HT-29 (cell line): ENCODE data around the gene RBFOX1. TPM values are rescaled to one million over a fixed set of nuclear protein-coding genes. Genes with fewer than 3 reads are reported as not detected.

Experiments
- DNase-seq: peaks from one replicate; pipeline ENCODE4 v3.0.0-alpha.2; 2015; ENCODE audit warnings: low spot score
- total RNA-seq: library from RNA; depleted of rRNA; stranded (reverse); fragments of >200 nt; shearing (Covaris generic); gene quantifications from 2 replicates; pipeline ENCODE4 v1.2.3, GENCODE V29; 2014

Gene RBFOX1
- total RNA-seq, 1 experiment from 2014 or later: not detected

GRCh38 chr16:7419441-7419840, 86.8 kb downstream of the RBFOX1 start:
- no peak for DNase-seq

- no peak for DNase-seq
Observed at GRCh38 chr16:7420079-7420478, 87.4 kb downstream of the RBFOX1 start.

GRCh38 chr16:7420843-7421242, 88.2 kb downstream of the RBFOX1 start:
- no peak for DNase-seq

- DNase-seq: no peak
Observed at GRCh38 chr16:7421578-7421977, 88.9 kb downstream of the RBFOX1 start.

GRCh38 chr16:7422036-7422888, 89.6 kb downstream of the RBFOX1 start:
- DNase-seq: no peak

- DNase-seq: no peak
Observed at GRCh38 chr16:7423434-7424044, 90.9 kb downstream of the RBFOX1 start.

- DNase-seq: no peak
Observed at GRCh38 chr16:7426161-7426560, 93.5 kb downstream of the RBFOX1 start.

- no peak for DNase-seq
Observed at GRCh38 chr16:7431723-7432122, 99.1 kb downstream of the RBFOX1 start.

GRCh38 chr16:7436306-7436705, 103.7 kb downstream of the RBFOX1 start:
- no peak for DNase-seq

GRCh38 chr16:7437135-7437804, 104.6 kb downstream of the RBFOX1 start:
- no peak for DNase-seq

GRCh38 chr16:7437843-7438242, 105.2 kb downstream of the RBFOX1 start:
- DNase-seq: no peak

- no peak for DNase-seq
Observed at GRCh38 chr16:7438601-7439000, 106.0 kb downstream of the RBFOX1 start.

GRCh38 chr16:7439518-7439917, 106.9 kb downstream of the RBFOX1 start:
- DNase-seq: no peak

GRCh38 chr16:7440886-7441400, 108.3 kb downstream of the RBFOX1 start:
- no peak for DNase-seq

GRCh38 chr16:7442050-7442449, 109.4 kb downstream of the RBFOX1 start:
- no peak for DNase-seq

- no peak for DNase-seq
Observed at GRCh38 chr16:7443142-7443541, 110.5 kb downstream of the RBFOX1 start.

- no peak for DNase-seq
Observed at GRCh38 chr16:7443648-7444365, 111.2 kb downstream of the RBFOX1 start.

- DNase-seq: no peak
Observed at GRCh38 chr16:7449306-7449705, 116.7 kb downstream of the RBFOX1 start.

GRCh38 chr16:7449808-7450207, 117.2 kb downstream of the RBFOX1 start:
- DNase-seq: no peak

- no peak for DNase-seq
Observed at GRCh38 chr16:7450440-7450839, 117.8 kb downstream of the RBFOX1 start.

- no peak for DNase-seq
Observed at GRCh38 chr16:7452090-7452489, 119.4 kb downstream of the RBFOX1 start.

GRCh38 chr16:7456211-7456610, 123.6 kb downstream of the RBFOX1 start:
- no peak for DNase-seq
